GM19452 (cell line): Measurements from ENCODE around the gene PRKCA.

ENCODE experiments used
- ATAC-seq: cut with Tn5 transposase; IDR thresholded peaks from one replicate; pipeline ENCODE4 v1.9.1; 2021; ENCODE audit not compliant: unreplicated experiment

PRKCA gene

GRCh38 chr17:66725956-66726355, 423.5 kb downstream of the PRKCA start:
- no peak for ATAC-seq

- no peak for ATAC-seq
These were observed 424.0 kb downstream of the PRKCA start for GRCh38 chr17:66726371-66726770.

GRCh38 chr17:66726846-66727245, 424.4 kb downstream of the PRKCA start:
- no peak for ATAC-seq

- ATAC-seq = peak; percentile 74
These were observed 425.5 kb downstream of the PRKCA start for GRCh38 chr17:66727634-66728570.

GRCh38 chr17:66730461-66730923, 428.1 kb downstream of the PRKCA start:
- no peak for ATAC-seq

- no peak for ATAC-seq
These were observed 431.3 kb downstream of the PRKCA start for GRCh38 chr17:66733759-66734158.

- no peak for ATAC-seq
These were observed 432.0 kb downstream of the PRKCA start for GRCh38 chr17:66734186-66734943.

GRCh38 chr17:66737524-66737923, 435.1 kb downstream of the PRKCA start:
- ATAC-seq = no peak

GRCh38 chr17:66738301-66738700, 435.9 kb downstream of the PRKCA start:
- no peak for ATAC-seq

- no peak for ATAC-seq
These were observed 437.1 kb downstream of the PRKCA start for GRCh38 chr17:66739553-66739952.

GRCh38 chr17:66740226-66740625, 437.8 kb downstream of the PRKCA start:
- ATAC-seq = no peak

GRCh38 chr17:66743511-66743910, 441.1 kb downstream of the PRKCA start:
- ATAC-seq = no peak

GRCh38 chr17:66746736-66747135, 444.3 kb downstream of the PRKCA start:
- ATAC-seq = no peak

GRCh38 chr17:66747578-66748275, 445.3 kb downstream of the PRKCA start:
- no peak for ATAC-seq

GRCh38 chr17:66748578-66748977, 446.2 kb downstream of the PRKCA start:
- ATAC-seq = no peak

- ATAC-seq = no peak
These were observed 446.9 kb downstream of the PRKCA start for GRCh38 chr17:66749217-66749832.

- no peak for ATAC-seq
These were observed 447.7 kb downstream of the PRKCA start for GRCh38 chr17:66750116-66750515.

- no peak for ATAC-seq
These were observed 448.5 kb downstream of the PRKCA start for GRCh38 chr17:66750781-66751543.

- ATAC-seq = no peak
These were observed 449.4 kb downstream of the PRKCA start for GRCh38 chr17:66751771-66752170.

GRCh38 chr17:66752411-66752810, 450.0 kb downstream of the PRKCA start:
- no peak for ATAC-seq
